HG03354 (cell line): ENCODE results near the gene SOAT2.
"Not testable (repeated sequence)": the region's sequence is repeated elsewhere in the genome, so short reads cannot be mapped to it uniquely, and the experiment has no call there.

Experiments
- ATAC-seq: cut with Tn5 transposase; IDR thresholded peaks from one replicate; pipeline ENCODE4 v1.9.1; 2021; ENCODE audit warnings: mild to moderate bottlenecking; ENCODE audit not compliant: unreplicated experiment, poor library complexity, severe bottlenecking

The SOAT2 gene

GRCh38 chr12:53099071-53099882, 4.0 kb upstream of the SOAT2 start:
- no peak for ATAC-seq

DNA sequence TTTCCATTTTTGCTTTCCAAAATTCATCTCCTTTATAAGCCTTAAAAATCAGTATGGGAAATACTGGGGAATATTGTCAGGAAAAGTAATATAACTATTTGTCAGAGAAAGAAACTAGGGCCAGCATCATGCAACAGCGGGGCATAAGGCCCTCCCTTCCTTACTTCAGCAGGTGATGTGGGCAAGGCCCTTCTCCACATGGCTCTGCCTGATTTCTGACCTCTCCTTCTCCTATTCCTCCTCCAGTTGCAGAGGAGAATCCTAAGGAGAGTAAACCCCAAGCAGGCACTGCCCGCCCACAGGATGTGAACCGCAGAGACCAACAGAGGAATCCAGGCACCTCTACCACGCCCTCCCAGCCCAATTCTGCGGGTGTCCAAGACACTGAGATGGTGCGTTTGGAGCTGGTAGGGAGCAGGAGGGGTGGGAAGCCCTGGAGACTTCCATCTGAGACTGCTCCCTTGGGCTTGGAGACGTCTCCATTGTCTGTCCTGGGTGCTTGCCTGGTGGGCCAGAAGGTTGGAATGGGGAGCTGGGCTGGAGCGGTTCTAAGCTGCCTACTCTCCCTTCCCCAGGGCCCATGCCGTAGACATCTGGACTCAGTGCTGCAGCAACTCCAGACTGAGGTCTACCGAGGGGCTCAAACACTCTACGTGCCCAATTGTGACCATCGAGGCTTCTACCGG, 2.7 kb upstream of the SOAT2 start:
- no peak for ATAC-seq

DNA sequence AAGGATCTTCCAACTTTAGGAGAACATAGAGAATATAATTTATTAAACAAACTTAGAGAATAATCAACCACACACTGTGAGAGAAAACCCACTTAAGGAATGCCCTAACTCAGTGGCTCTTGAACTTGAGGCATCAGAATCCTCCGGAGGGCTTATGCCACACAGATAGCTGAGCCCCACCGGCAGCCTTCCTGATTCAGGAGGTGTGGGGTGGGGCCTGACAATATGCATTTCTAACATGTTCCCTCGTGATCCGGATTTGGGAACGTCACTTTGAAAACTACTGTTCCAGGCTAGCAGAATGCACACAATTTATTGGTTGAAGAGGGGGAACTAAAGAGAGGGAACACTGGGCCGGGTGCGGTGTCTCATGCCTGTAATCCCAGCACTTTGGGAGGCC, 2.0 kb upstream of the SOAT2 start:
- no peak for ATAC-seq

DNA sequence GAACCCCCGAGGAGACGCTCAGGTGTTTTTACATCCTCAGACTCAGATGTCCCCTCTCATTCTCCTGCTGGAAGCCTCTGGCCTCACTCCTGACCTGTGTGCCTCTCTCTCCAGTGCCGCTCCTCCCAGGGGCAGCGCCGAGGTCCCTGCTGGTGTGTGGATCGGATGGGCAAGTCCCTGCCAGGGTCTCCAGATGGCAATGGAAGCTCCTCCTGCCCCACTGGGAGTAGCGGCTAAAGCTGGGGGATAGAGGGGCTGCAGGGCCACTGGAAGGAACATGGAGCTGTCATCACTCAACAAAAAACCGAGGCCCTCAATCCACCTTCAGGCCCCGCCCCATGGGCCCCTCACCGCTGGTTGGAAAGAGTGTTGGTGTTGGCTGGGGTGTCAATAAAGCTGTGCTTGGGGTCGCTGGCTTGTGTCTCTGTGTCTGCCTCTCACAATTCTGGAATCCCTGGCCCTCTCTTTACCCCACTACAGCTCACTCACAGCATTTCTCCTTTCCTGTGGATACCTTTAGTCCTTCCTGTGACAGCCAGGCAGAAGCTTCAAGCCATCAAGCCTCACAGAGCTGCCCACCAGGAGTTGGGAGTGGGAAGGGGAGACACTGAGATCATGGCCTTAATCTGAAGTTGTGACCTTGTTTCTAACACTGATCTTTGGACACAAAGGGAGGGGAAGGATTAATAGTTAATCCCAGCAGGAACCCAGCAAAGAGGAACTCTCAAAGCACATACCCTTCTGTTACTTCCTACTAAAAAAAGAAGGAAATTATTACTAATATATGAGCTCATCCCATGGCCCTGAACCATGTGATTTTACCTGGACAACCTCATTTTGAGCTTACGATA, 1.1 kb upstream of the SOAT2 start:
- ATAC-seq = no peak

DNA sequence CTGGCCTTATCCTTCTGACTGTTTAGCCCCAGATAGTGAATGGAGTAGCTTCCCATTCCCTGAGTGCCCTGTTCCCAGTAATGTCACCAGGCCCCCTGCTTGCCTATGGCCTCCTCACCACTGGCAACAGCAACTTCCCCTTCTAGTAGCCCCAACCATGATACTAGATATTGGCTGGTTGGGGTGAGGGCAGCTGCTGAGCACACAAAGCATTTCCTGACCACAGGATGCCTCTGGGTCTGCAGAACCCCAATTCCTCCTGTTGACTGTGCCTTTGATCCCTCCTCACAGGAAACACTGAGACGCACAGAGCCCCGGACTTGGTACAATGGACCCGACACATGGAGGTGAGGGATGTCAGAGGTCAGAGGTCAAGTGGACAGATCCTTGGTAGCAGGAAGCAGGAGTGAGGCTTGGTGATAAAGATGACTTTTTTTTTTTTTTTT, 597 bp downstream of the SOAT2 start:
- ATAC-seq = no peak

DNA sequence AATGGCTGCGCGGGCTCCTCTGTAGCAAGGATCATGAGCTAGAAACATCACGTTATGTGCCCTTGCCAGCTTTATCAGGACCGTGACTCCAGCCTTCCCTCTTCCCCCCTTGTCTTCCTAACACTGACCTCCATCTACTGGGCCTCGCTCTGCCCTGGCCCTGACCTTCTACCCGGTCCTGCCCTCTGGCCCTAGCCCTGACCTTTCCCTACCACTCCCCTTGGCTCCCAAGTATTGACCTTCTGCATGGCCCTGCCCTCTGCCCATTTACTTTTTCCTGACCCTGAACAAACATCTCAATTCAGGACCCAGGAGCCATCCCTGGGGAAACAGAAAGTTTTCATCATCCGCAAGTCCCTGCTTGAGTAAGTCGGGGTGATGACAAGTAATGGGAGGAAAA, 2.0 kb downstream of the SOAT2 start:
- no peak for ATAC-seq

- no peak for ATAC-seq
These were observed 2.6 kb downstream of the SOAT2 start for GRCh38 chr12:53105712-53106439.

DNA sequence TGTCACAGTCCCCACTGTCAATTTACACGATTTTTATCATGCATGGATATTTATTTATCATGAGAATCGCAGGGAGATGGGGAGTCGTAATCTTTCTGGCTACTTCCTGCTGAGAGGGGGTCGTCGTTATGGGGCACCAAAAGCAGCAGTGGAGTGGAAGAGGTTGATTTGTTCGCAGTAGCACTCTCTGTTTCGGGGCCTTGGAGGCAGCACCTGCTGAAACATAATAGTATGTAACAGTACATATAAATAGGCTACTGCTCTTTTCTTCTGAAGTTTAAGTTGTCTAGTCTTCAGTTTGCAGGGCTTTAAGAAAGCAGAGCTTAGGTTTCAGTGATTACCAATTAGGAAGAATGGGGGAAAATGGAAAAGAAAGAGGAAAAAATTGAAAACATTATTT, 3.8 kb downstream of the SOAT2 start:
- no peak for ATAC-seq

GRCh38 chr12:53112431-53112830, 9.1 kb downstream of the SOAT2 start:
- not testable (repeated sequence) for ATAC-seq

DNA sequence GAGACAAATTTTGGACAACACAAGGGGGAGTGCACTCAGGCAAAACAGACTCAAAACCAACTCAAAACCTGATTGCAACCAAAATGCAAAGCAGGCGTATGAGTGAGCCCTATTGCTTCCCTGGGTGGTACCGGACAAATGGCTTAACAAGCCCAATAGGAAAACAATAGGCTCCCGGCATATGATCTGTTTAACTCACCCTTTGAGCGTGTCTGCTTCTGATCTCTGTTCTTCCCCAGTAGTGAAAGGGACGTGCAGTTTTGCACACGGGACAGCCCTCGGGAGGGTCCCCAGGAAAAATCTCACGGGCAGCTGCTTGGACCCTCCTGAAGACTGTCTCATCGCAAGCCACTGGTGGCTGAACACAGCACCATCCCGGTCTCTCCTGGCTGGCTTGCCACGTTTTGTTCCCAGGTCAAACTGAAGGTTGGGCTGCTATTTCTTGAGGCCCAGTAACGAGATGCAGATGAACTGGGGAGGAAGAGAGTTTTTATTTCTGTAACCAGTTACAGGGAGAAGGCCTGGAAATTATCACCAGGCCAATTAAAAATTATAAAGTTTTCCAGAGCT, 9.9 kb downstream of the SOAT2 start:
- ATAC-seq = no peak

DNA sequence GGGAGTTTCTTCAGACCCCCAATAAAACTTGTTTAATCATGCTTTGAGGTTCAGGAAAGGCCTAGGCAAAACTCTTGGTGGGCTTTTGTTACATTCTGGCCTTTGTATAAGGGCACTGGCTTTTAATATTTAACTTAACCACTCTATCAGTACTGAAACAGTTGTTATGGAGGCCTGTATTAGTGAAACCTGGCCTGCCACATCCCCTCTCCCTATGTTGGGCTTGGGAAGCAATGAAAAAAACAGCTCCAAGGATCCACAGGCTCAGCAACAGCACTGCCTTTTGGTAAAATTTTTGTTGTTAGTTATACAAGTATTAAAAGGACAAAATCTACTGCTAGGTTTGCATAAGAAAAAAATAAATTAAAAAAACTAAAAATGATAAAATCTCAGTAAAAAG, 10.7 kb downstream of the SOAT2 start:
- ATAC-seq = no peak

DNA sequence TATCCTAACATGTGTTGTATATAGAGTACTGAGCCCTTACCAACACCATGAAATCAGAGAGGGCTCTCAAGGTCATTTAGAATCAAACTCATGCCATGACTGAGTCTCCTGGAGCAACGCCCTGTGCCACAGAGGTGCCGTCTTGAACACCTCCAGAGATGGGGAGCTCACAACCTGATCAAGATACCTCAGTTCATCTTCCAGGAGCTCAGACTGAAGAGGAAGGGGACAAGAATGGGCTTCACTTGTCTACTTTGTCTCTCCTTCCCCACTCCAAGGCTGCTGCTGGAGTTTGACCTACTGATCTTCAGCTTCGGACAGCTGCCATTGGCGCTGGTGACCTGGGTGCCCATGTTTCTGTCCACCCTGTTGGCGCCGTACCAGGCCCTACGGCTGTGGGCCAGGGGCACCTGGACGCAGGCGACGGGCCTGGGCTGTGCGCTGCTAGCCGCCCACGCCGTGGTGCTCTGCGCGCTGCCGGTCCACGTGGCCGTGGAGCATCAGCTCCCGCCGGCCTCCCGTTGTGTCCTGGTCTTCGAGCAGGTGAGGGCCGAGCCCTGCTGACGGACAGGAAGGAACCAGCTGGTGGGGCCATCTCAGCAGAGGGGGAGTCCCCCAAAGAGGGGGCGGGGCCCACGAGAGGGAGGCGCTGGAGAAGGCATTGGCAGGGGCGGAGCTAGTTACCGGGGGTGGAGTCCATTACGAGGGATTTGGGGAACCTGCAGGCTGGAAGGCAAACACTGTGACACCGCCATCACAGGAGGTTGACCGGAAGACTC, 12.0 kb downstream of the SOAT2 start:
- no peak for ATAC-seq

- ATAC-seq = no peak
These were observed 12.8 kb downstream of the SOAT2 start for GRCh38 chr12:53115891-53116648.

- ATAC-seq = no peak
These were observed 15.5 kb downstream of the SOAT2 start for GRCh38 chr12:53118751-53119300.

DNA sequence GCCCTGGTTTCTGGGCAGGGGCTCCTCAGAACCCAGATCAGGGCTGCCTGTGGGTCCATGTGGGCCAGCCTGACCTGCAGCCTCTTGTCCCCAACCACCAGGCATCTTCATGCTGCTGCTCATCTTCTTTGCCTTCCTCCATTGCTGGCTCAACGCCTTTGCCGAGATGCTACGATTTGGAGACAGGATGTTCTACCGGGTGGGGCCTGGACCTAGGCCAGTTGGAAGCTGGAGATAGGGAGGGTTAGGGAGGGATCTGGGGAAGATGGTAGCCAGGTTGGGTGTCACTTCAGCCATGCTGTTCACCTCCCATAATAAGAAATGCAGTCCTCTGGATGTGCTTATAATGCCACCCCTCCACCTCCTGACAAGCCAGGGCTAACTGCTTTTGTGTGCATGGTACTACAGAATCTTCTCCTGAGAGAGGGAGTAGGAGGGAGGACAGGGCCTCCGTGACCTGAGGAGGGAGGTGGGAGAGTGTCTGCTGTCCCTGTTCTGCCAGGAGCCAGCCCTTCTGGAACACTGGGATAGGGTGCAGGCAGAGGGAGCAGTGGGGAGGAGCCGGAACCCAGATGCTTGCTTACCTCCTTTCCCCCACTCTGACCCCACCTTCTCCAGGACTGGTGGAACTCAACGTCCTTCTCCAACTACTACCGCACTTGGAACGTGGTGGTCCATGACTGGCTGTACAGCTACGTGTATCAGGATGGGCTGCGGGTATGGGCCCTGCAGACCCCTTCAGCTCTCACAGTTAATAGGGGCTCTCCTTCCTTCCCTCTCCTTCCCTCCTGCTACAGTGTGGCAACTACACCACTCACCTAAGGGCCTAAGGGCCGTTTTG, 17.6 kb downstream of the SOAT2 start:
- ATAC-seq = no peak

GRCh38 chr12:53122961-53123468, 19.7 kb downstream of the SOAT2 start:
- no peak for ATAC-seq
